SK-N-SH treated with all-trans-retinoic acid at 6 μM for 48 hours (cell line): ENCODE data around the gene PAFAH1B2.
A peak's percentile ranks its signal among the peaks of the same experiment; 100 is the strongest.

ENCODE experiments used
- ATAC-seq: fragments of 200-7000 bp; cut with Tn5 transposase; 3 replicates; pipeline ENCODE4 v1.9.1; 2020; ENCODE audit warnings: mild to moderate bottlenecking, moderate library complexity
- ARNTL ChIP-seq: fragments of 450-650 bp; formaldehyde crosslinking; IDR thresholded peaks from 2 replicates; pipeline ENCODE4 v1.5.0; 2020; ENCODE audit warnings: low read depth, mild to moderate bottlenecking, moderate library complexity, borderline replicate concordance
- CSDC2 ChIP-seq: fragments of 250-450 bp; sonication (Bioruptor Pico); IDR thresholded peaks from 2 replicates; pipeline ENCODE4 v1.5.0; 2020; ENCODE audit warnings: mild to moderate bottlenecking, moderate library complexity
- ESRRG ChIP-seq: fragments of 250-450 bp; sonication (Bioruptor Pico); IDR thresholded peaks from 2 replicates; pipeline ENCODE4 v1.6.1; 2021; ENCODE audit warnings: mild to moderate bottlenecking
- GLIS3 ChIP-seq: fragments of 250-450 bp; sonication (Bioruptor Pico); IDR thresholded peaks from 2 replicates; pipeline ENCODE4 v1.5.0; 2020; ENCODE audit warnings: mild to moderate bottlenecking, moderate library complexity
- ISL1 ChIP-seq: fragments of 250-450 bp; sonication (Bioruptor Pico); IDR thresholded peaks from 2 replicates; pipeline ENCODE4 v2.1.2; 2022; ENCODE audit warnings: mild to moderate bottlenecking, moderate library complexity
- OSR1 ChIP-seq: fragments of 250-450 bp; sonication (Bioruptor Pico); IDR thresholded peaks from 2 replicates; pipeline ENCODE4 v1.8.0; 2022; ENCODE audit warnings: moderate library complexity, mild to moderate bottlenecking, inconsistent platforms
- PPARA ChIP-seq: fragments of 250-450 bp; sonication (Bioruptor Pico); IDR thresholded peaks from 2 replicates; pipeline ENCODE4 v1.5.0; 2020; ENCODE audit warnings: mild to moderate bottlenecking, borderline replicate concordance
- SNAI2 ChIP-seq: fragments of 250-450 bp; sonication (Bioruptor Pico); IDR thresholded peaks from 2 replicates; pipeline ENCODE4 v1.5.0; 2020; ENCODE audit warnings: mild to moderate bottlenecking, moderate library complexity
- TCF4 ChIP-seq: fragments of 250-450 bp; sonication (Bioruptor Pico); IDR thresholded peaks from 2 replicates; pipeline ENCODE4 v1.8.0; 2021; ENCODE audit warnings: mild to moderate bottlenecking, moderate library complexity, borderline replicate concordance
- ZFP30 ChIP-seq: fragments of 450-650 bp; formaldehyde crosslinking; IDR thresholded peaks from 2 replicates; pipeline ENCODE4 v1.5.0; 2022; ENCODE audit warnings: mild to moderate bottlenecking, moderate library complexity
- ZNF565 ChIP-seq: fragments of 450-650 bp; formaldehyde crosslinking; conservative IDR thresholded peaks from 2 replicates; pipeline ENCODE4 v1.5.0; 2020; ENCODE audit warnings: low read depth, mild to moderate bottlenecking, moderate library complexity
- ZNF70 ChIP-seq: fragments of 450-650 bp; formaldehyde crosslinking; IDR thresholded peaks from 2 replicates; pipeline ENCODE4 v1.5.0; 2020; ENCODE audit warnings: mild to moderate bottlenecking, moderate library complexity
- ZNF8 ChIP-seq: fragments of 450-650 bp; formaldehyde crosslinking; IDR thresholded peaks from 2 replicates; pipeline ENCODE4 v1.5.0; 2020; ENCODE audit warnings: mild to moderate bottlenecking, moderate library complexity
- TF ChIP-seq, protein P1 (sequence below): fragments of 250-450 bp; sonication (Bioruptor Pico); IDR thresholded peaks from 2 replicates; pipeline ENCODE4 v1.5.1; 2020; ENCODE audit warnings: low read depth, mild to moderate bottlenecking, moderate library complexity
- TF ChIP-seq, protein P2 (sequence below): fragments of 250-450 bp; sonication (Bioruptor Pico); IDR thresholded peaks from 2 replicates; pipeline ENCODE4 v1.5.0; 2020; ENCODE audit warnings: mild to moderate bottlenecking, moderate library complexity
- TF ChIP-seq, protein P3 (sequence below): fragments of 250-450 bp; sonication (Bioruptor Pico); IDR thresholded peaks from 2 replicates; pipeline ENCODE4 v1.8.0; 2021; ENCODE audit warnings: low read depth, mild to moderate bottlenecking, moderate library complexity, borderline replicate concordance
- TF ChIP-seq, protein P4 (sequence below): fragments of 250-450 bp; sonication (Bioruptor Pico); IDR thresholded peaks from 2 replicates; pipeline ENCODE4 v1.8.0; 2020; ENCODE audit warnings: mild to moderate bottlenecking, moderate library complexity, borderline replicate concordance

The PAFAH1B2 gene

DNA sequence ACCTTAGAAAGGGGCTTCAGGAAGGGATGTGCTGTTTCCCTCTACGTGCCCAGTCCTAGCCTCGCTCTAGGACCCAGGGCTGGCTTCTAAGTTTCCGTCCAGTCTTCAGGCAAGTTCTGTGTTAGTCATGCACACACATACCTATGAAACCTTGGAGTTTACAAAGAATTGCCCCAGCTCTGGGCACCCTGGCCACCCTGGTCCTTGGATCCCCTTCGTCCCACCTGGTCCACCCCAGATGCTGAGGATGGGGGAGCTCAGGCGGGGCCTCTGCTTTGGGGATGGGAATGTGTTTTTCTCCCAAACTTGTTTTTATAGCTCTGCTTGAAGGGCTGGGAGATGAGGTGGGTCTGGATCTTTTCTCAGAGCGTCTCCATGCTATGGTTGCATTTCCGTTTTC is 52.9 kb downstream of the PAFAH1B2 start:
- no peak for ATAC-seq
- TF ChIP-seq ZNF8 (CRISPR knock-in tag) = no peak
- no peak for TF ChIP-seq CSDC2 (CRISPR knock-in tag)
- TF ChIP-seq, protein P1, sequence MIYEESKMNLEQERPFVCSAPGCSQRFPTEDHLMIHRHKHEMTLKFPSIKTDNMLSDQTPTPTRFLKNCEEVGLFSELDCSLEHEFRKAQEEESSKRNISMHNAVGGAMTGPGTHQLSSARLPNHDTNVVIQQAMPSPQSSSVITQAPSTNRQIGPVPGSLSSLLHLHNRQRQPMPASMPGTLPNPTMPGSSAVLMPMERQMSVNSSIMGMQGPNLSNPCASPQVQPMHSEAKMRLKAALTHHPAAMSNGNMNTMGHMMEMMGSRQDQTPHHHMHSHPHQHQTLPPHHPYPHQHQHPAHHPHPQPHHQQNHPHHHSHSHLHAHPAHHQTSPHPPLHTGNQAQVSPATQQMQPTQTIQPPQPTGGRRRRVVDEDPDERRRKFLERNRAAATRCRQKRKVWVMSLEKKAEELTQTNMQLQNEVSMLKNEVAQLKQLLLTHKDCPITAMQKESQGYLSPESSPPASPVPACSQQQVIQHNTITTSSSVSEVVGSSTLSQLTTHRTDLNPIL (CRISPR knock-in tag) = no peak
- TF ChIP-seq ZNF565 = no peak
- TF ChIP-seq ZNF70 (CRISPR knock-in tag) = no peak
- TF ChIP-seq GLIS3 (CRISPR knock-in tag) = no peak
- no peak for TF ChIP-seq OSR1 (CRISPR knock-in tag)
- no peak for TF ChIP-seq ARNTL (CRISPR knock-in tag)
- TF ChIP-seq, protein P2, sequence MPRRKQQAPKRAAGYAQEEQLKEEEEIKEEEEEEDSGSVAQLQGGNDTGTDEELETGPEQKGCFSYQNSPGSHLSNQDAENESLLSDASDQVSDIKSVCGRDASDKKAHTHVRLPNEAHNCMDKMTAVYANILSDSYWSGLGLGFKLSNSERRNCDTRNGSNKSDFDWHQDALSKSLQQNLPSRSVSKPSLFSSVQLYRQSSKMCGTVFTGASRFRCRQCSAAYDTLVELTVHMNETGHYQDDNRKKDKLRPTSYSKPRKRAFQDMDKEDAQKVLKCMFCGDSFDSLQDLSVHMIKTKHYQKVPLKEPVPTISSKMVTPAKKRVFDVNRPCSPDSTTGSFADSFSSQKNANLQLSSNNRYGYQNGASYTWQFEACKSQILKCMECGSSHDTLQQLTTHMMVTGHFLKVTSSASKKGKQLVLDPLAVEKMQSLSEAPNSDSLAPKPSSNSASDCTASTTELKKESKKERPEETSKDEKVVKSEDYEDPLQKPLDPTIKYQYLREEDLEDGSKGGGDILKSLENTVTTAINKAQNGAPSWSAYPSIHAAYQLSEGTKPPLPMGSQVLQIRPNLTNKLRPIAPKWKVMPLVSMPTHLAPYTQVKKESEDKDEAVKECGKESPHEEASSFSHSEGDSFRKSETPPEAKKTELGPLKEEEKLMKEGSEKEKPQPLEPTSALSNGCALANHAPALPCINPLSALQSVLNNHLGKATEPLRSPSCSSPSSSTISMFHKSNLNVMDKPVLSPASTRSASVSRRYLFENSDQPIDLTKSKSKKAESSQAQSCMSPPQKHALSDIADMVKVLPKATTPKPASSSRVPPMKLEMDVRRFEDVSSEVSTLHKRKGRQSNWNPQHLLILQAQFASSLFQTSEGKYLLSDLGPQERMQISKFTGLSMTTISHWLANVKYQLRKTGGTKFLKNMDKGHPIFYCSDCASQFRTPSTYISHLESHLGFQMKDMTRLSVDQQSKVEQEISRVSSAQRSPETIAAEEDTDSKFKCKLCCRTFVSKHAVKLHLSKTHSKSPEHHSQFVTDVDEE = no peak
- TF ChIP-seq SNAI2 (CRISPR knock-in tag) = no peak
- TF ChIP-seq TCF4 (CRISPR knock-in tag) = no peak

DNA sequence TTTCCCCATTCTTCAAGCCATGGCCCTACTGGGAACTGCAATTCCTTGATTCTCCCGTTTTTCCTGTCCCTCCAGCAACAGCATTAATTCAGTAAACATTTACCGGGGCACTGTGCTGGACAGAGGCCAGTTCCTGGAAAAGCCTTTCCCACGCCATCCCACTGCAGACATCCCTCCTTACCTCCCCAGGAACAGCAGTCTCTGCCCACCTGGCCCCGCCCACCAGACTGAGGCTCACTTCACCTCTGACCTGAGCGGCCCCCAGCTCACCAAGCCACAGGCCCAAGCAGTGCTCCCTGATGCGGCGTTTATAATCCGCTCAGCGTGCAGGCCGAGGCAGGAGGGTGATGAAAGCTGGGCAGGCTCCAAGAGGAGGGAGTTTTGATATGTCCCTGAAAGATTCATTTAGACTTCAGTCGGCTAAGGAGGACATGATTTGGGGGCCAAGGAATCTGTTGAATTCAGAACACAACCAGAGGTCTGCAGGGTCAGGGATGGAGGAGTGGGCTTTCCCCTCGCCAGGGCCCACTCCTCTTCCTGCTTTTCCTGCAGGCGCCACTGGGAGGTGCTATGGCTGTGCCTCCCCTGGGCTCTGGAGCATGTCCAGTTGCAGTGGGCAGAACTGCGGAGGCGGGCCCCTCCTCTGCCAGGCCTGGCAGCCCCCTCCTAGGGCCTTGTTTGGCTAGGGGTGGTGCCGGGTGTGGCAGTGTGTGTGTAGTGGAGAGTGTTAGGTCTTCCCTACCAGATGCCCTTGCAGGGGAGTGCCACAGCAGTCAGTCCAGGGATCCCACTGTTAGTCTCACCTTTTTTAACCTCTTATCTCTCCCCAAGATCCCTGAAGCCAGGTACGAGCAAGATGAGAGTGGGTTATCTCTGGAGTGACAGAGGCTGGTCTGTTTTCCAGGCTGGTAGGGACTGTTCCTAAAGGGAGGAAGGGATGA is 53.7 kb downstream of the PAFAH1B2 start:
- no peak for ATAC-seq
- TF ChIP-seq PPARA (CRISPR knock-in tag) = no peak
- no peak for TF ChIP-seq TCF4 (CRISPR knock-in tag)
- no peak for TF ChIP-seq ZFP30 (CRISPR knock-in tag)
- TF ChIP-seq, protein P3, sequence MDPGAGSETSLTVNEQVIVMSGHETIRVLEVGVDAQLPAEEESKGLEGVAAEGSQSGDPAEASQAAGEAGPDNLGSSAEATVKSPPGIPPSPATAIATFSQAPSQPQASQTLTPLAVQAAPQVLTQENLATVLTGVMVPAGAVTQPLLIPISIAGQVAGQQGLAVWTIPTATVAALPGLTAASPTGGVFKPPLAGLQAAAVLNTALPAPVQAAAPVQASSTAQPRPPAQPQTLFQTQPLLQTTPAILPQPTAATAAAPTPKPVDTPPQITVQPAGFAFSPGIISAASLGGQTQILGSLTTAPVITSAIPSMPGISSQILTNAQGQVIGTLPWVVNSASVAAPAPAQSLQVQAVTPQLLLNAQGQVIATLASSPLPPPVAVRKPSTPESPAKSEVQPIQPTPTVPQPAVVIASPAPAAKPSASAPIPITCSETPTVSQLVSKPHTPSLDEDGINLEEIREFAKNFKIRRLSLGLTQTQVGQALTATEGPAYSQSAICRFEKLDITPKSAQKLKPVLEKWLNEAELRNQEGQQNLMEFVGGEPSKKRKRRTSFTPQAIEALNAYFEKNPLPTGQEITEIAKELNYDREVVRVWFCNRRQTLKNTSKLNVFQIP = no peak

DNA sequence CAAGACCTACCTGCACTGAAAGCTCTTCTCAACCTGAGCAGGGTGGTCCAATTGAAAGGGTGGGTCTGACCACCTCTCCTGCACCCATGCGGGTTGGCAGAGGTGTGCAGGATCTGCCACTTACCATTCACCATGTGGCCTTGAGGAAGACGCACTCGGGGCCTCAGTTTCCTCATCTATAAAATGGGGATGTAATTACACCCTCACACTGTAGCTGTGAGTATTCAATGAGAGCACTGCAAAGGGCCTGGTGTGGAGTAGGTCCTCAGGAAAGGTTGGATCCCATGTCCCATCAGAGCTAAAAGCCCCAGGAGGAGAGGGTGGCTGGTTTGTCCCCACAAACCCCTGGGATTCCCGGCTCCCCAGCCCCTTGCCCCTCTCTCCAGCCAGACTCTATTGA is 54.5 kb downstream of the PAFAH1B2 start:
- no peak for TF ChIP-seq ZNF70 (CRISPR knock-in tag)
- no peak for TF ChIP-seq GLIS3 (CRISPR knock-in tag)
- TF ChIP-seq ZNF565 = no peak
- TF ChIP-seq SNAI2 (CRISPR knock-in tag) = no peak
- TF ChIP-seq ISL1 = no peak
- no peak for ATAC-seq

DNA sequence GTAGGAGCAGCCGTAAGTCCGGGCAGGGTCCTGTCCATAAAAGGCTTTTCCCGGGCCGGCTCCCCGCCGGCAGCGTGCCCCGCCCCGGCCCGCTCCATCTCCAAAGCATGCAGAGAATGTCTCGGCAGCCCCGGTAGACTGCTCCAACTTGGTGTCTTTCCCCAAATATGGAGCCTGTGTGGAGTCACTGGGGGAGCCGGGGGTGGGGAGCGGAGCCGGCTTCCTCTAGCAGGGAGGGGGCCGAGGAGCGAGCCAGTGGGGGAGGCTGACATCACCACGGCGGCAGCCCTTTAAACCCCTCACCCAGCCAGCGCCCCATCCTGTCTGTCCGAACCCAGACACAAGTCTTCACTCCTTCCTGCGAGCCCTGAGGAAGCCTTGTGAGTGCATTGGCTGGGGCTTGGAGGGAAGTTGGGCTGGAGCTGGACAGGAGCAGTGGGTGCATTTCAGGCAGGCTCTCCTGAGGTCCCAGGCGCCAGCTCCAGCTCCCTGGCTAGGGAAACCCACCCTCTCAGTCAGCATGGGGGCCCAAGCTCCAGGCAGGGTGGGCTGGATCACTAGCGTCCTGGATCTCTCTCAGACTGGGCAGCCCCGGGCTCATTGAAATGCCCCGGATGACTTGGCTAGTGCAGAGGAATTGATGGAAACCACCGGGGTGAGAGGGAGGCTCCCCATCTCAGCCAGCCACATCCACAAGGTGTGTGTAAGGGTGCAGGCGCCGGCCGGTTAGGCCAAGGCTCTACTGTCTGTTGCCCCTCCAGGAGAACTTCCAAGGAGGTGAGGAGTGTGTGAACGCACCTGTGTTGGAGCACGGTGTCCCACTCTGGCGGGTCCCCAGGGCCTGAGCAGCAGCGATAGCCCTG is 55.2 kb downstream of the PAFAH1B2 start, which contains the start of gene TAGLN:
Gene TAGLN, plus strand, starts transcription at position 318 of the 863 bp plus-strand sequence. CDS start 3,644 bp downstream, outside the sequence.
- TF ChIP-seq, protein P4, sequence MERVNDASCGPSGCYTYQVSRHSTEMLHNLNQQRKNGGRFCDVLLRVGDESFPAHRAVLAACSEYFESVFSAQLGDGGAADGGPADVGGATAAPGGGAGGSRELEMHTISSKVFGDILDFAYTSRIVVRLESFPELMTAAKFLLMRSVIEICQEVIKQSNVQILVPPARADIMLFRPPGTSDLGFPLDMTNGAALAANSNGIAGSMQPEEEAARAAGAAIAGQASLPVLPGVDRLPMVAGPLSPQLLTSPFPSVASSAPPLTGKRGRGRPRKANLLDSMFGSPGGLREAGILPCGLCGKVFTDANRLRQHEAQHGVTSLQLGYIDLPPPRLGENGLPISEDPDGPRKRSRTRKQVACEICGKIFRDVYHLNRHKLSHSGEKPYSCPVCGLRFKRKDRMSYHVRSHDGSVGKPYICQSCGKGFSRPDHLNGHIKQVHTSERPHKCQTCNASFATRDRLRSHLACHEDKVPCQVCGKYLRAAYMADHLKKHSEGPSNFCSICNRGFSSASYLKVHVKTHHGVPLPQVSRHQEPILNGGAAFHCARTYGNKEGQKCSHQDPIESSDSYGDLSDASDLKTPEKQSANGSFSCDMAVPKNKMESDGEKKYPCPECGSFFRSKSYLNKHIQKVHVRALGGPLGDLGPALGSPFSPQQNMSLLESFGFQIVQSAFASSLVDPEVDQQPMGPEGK = peak; percentile 57; the same call in 1 of the 2 replicates
- no peak for TF ChIP-seq ESRRG (CRISPR knock-in tag)
- TF ChIP-seq, all 23 proteins: peak for 1
- peak; percentile 85 for ATAC-seq
